Panc1 (cell line): ENCODE data around the gene SMIM27. TPM values are rescaled to one million over a fixed set of nuclear protein-coding genes. Genes with fewer than 3 reads are reported as not detected.

Source experiments
- ATAC-seq: fragments of 200-7000 bp; cut with Tn5 transposase; 2 replicates; pipeline ENCODE4 v1.9.1; 2020; ENCODE audit warnings: mild to moderate bottlenecking, moderate library complexity
- BruUV-seq: library from RNA; stranded (reverse); fragments of 400-500 nt; replicated peaks from 2 replicates; lab custom pipeline; 2021; lab: Mats Ljungman, UMichigan
- CTCF ChIA-PET: fragments of 300-600 bp; sonication (Branson Sonifier 250); formaldehyde crosslinking; loops from one replicate; lab custom pipeline; 2022; ENCODE audit warnings: antibody characterized with exemption; lab: Charles Lee
- POLR2A ChIA-PET: fragments of 300-600 bp; sonication (Branson Sonifier 250); formaldehyde crosslinking; loops from one replicate; lab custom pipeline; 2022; ENCODE audit warnings: antibody characterized with exemption; lab: Charles Lee
- DNase-seq: peaks from one replicate; pipeline ENCODE4 v3.0.0-alpha.2; 2010; ENCODE audit warnings: low read depth, low spot score
- H3K27ac ChIP-seq: 2 replicates; pipeline ENCODE4 v1.5.1; 2011; ENCODE audit warnings: mild to moderate bottlenecking, low read length, inconsistent platforms
- H3K27me3 ChIP-seq: fragments of 200-500 bp; sonication (Bioruptor generic); 2 replicates; pipeline ENCODE4 v1.6.0; 2014; ENCODE audit warnings: low read length, inconsistent platforms; ENCODE audit not compliant: control insufficient read depth, insufficient read depth
- H3K36me3 ChIP-seq: fragments of 200-500 bp; sonication (Bioruptor generic); 2 replicates; pipeline ENCODE4 v1.5.1; 2014; ENCODE audit warnings: inconsistent platforms, mild to moderate bottlenecking, low read length, moderate library complexity; ENCODE audit not compliant: control insufficient read depth, insufficient read depth
- H3K4me1 ChIP-seq: 2 replicates; pipeline ENCODE4 v1.5.1; 2011; ENCODE audit warnings: inconsistent platforms, mild to moderate bottlenecking, low read length, moderate library complexity; ENCODE audit not compliant: control insufficient read depth, insufficient read depth
- H3K4me3 ChIP-seq, 2 experiments: 2 replicates each; pipeline ENCODE4 v1.5.1; 2011 to 2012; ENCODE audit warnings: low read depth in 2 of 2, low read length in 2 of 2, mild to moderate bottlenecking in 2 of 2, inconsistent platforms in 1 of 2, moderate library complexity in 1 of 2
- H3K9me3 ChIP-seq: fragments of 200-500 bp; sonication (Bioruptor generic); 2 replicates; pipeline ENCODE4 v1.5.1; 2014; ENCODE audit warnings: low read depth, mild to moderate bottlenecking, inconsistent platforms, low read length, moderate library complexity; ENCODE audit not compliant: control insufficient read depth, insufficient read depth
- CTCF ChIP-seq: fragments of 450-650 bp; IDR thresholded peaks from 2 replicates; pipeline ENCODE4 v1.5.1; 2017; ENCODE audit warnings: mild to moderate bottlenecking
- POLR2AphosphoS5 ChIP-seq: IDR thresholded peaks from 2 replicates; pipeline ENCODE4 v1.6.1; 2012; ENCODE audit warnings: mild to moderate bottlenecking, low read depth, low read length, moderate library complexity
- REST ChIP-seq, 2 experiments: IDR thresholded peaks; 2 replicates each; pipeline ENCODE4 v1.6.1; 2011 to 2012; ENCODE audit warnings: low read depth in 2 of 2, control low read depth in 1 of 2, low read length in 1 of 2, mild to moderate bottlenecking in 1 of 2, moderate library complexity in 1 of 2; ENCODE audit not compliant: insufficient read depth in 1 of 2
- SIN3A ChIP-seq: IDR thresholded peaks from 2 replicates; pipeline ENCODE4 v1.6.1; 2012; ENCODE audit warnings: low read depth, mild to moderate bottlenecking, low read length, moderate library complexity, borderline replicate concordance; ENCODE audit not compliant: insufficient read depth
- TCF7L2 ChIP-seq: IDR thresholded peaks from 2 replicates; pipeline ENCODE4 v1.6.1; 2011; ENCODE audit warnings: mild to moderate bottlenecking, low read depth, low read length, inconsistent platforms
- in situ Hi-C: cut with HindIII; loops from 2 replicates; pipeline ENCODE4 v1.10.0; 2016; ENCODE audit warnings: low sequenced_read_pairs, low pct_unique_long_range_greater_than_20kb
- intact Hi-C: fragments of 100-400 bp; cut with micrococcal nuclease; formaldehyde crosslinking; loops from one replicate; pipeline ENCODE4 v1.10.0; 2022; ENCODE audit not compliant: unreplicated experiment
- total RNA-seq: library from RNA; stranded (reverse); gene quantifications from one replicate; pipeline ENCODE4 v1.2.1, GENCODE V29; 2021; ENCODE audit not compliant: unreplicated experiment

Gene SMIM27
- total RNA-seq, 1 experiment from 2014 or later, result 14.3 TPM

- TF ChIP-seq CTCF (no peak), TCF7L2 (no peak), SIN3A (no peak), REST (IDR thresholded peaks at IDR 0.05; ENCODE audit: insufficient read depth in 1 of 2, low read depth in 2 of 2, low read length in 1 of 2) (no peak), POLR2AphosphoS5 (no peak)
- in situ Hi-C loops, result no loop called here
- H3K9me3 ChIP-seq, result no peaks in the 10 kb centered on the region
- no peaks in the 10 kb centered on the region for H3K4me1 ChIP-seq
- H3K4me3 ChIP-seq, result no peak overlapping the region
- no peaks in the 10 kb centered on the region for H3K36me3 ChIP-seq
- H3K27me3 ChIP-seq, result peaks cover 3% of the 10 kb centered on the region; the same call in 1 of the 2 replicates
- DNase-seq (no peak), ATAC-seq (no peak)
- H3K27ac ChIP-seq, result no peak overlapping the region
- BruUV-seq, result no TSS peak
- POLR2A ChIA-PET, result no interaction called here
- CTCF ChIA-PET, result interaction anchor here (0.6 to 5.0 kb wide), 2 partner anchors 80 to 378 kb away, joined by 7 to 27 read pairs; no protein-coding TSS in a partner anchor
- intact Hi-C loops, result loop anchor here (10.0 kb wide), 1 partner anchor 114 kb away; no protein-coding TSS in a partner anchor
Measured at GRCh38 chr9:32590476-32590875, 38.3 kb downstream of the SMIM27 start.

- CTCF ChIA-PET, result interaction anchor here (5.0 kb wide), 1 partner anchor 377 kb away, joined by 27 read pairs; no protein-coding TSS in a partner anchor
- TF ChIP-seq POLR2AphosphoS5 (no peak), CTCF (no peak), REST (IDR thresholded peaks at IDR 0.05; ENCODE audit: insufficient read depth in 1 of 2, low read depth in 2 of 2, low read length in 1 of 2) (no peak), TCF7L2 (no peak), SIN3A (no peak)
- Histone ChIP-seq H3K4me3 (no peak overlapping the region), H3K27me3 (no peaks in the 10 kb centered on the region; the same call in 1 of the 2 replicates), H3K36me3 (no peaks in the 10 kb centered on the region), H3K4me1 (no peaks in the 10 kb centered on the region), H3K27ac (no peak overlapping the region), H3K9me3 (no peaks in the 10 kb centered on the region)
- POLR2A ChIA-PET, result no interaction called here
- in situ Hi-C loops, result no loop called here
- DNase-seq, result no peak
- no TSS peak for BruUV-seq
- peak; percentile 77; the same call in 1 of the 2 replicates for ATAC-seq
- intact Hi-C loops, result loop anchor here (10.0 kb wide), 1 partner anchor 114 kb away; no protein-coding TSS in a partner anchor
Measured at GRCh38 chr9:32590898-32591297, 38.8 kb downstream of the SMIM27 start.
